GM18909 (cell line): ENCODE results near the gene SS18L1.
A peak's percentile ranks its signal among the peaks of the same experiment; 100 is the strongest.

ENCODE experiments used
- ATAC-seq: cut with Tn5 transposase; IDR thresholded peaks from one replicate; pipeline ENCODE4 v1.9.1; 2021; ENCODE audit warnings: mild to moderate bottlenecking; ENCODE audit not compliant: unreplicated experiment, poor library complexity

The SS18L1 gene

GRCh38 chr20:62119591-62120364 lies 23.8 kb upstream of the SS18L1 start:
- no peak for ATAC-seq

DNA sequence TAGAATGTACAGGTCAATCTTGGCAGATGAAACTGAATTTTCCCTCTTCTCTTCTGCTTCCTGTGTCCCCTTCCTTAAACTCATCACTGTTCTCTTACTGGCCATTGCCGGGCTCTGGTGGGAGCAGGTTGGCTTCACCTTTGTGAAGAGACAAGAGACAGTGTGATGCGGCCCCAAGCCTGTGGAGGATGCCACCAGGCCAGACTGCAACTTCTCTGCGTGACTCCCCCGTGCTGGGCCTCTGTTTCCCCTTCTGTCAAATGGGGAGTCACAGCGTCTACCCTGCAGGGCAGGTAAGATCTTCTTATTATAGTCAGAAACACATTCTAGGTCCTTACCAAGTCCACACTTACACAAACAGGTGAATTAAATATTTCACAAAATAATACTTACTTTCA lies 23.2 kb upstream of the SS18L1 start:
- ATAC-seq = no peak

DNA sequence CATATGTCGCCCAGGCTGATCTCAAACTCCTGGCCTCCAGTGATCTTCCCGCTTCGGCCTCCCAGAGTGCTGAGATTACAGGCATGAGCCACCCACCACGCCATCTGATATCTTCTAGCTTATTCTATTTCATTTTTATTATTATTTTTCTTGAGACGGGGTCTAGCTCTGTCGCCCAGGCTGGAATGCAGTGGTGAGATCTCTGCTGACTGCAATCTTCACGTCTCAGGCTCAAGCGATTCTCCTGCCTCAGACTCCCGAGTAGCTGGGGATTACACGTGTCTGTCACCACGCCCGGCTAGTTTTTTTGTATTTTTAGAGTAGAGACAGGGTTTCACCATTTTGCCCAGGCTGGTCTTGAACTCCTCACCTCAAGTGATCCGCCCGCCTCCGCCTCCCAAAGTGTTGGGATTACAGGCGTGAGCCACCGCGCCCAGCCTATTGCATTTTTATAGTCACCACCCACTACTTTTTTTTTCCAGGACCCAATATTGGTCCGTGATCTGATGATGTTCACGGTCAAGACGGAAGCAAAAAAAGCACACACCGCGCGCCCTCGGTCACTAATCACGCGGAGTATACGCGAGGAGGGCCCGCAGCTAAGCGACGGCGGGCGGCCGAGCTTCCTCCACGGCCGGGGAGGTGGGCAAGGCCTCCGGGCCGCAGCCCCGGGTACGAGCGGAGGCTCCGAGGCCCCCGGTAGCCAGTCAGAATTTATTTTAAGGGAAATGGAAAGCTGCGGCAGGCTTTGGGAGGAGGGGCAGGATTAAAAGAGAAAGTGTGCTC lies 22.4 kb upstream of the SS18L1 start:
- ATAC-seq = peak; percentile 9

DNA sequence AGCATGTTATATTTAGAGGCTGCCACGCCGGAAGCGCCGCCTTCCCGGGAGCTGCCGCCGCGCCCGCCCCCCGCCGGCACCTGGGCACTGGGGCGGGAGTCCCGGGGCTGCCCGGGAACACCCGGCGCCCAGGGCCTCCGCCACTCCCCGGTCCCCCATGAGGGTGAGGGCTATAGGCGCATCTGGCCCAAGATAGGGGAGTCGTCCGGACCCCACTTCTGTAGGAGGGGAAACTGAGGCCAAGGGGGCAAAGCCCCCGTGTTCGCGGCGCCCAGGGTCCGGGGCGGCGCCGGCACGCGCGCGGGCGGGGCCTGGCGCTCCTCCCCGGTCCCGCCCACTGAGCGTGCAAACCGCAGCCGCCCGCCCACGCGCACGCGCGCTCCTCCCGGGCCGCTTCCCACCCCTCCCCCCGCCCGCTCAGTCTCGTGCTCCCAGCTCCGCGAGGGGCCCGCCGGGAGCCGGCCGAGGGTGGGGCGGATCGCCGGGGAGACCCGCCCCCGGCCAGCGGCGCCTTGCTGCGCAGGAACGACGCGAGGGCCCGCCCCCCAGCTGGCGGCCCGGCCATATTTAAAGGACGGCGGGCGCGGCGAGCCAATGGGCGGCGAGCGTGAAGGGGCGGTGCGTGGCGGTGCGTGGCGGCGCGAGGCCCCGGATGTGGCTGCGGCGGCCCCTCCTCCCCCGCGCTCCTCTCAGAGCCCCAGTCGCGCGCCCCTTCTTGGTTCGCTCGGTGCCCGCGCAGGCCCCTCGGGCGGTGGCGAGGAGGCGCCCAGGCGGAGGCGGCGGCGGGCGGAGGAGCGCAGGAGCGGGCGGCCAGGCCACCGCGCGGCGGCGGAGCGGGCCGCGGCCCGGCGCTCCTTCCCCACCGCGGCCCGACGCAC lies 21.6 kb upstream of the SS18L1 start, which contains the start of gene LSM14B:
Gene LSM14B, plus strand, starts transcription at position 700 of the 878 bp plus-strand sequence. CDS start 192 bp downstream, outside the sequence.
- peak; percentile 82 for ATAC-seq

GRCh38 chr20:62122654-62123449 lies 20.7 kb upstream of the SS18L1 start:
- peak; percentile 15 for ATAC-seq

DNA sequence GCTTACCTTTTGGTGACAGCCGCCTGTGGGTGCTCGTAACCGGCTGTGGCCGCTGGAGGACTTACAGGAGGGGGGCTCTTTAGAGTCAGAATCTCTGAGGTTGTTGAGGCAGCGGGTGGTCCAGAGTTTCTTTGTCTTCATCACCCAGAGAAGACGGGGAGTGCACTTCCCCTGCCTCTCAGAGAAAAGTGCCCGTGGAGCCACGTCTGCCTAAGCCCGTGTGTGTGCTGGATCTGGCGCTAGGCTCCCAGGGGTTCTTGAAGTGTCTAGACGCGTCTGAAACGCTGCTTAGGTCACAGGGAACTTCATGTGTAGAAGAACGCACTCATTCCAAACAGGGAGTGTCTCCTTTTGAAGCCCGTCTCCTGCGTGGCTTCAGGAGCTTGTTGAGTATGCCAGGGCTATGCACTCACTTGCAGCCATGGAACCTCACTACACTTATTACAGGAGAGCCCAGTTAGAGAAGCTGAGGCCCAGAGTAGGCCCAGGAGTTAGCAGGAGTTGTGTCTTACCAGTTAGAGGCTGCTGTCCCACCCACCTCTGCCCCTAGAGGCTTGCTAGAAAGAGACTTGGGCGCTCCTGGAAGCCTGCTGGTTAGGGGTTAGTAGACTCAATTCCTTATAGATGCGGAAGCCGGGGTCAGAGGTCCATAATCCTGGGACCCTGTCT lies 20.0 kb upstream of the SS18L1 start:
- ATAC-seq = no peak

- ATAC-seq = no peak
Measured at GRCh38 chr20:62126141-62126540, 17.4 kb upstream of the SS18L1 start.

DNA sequence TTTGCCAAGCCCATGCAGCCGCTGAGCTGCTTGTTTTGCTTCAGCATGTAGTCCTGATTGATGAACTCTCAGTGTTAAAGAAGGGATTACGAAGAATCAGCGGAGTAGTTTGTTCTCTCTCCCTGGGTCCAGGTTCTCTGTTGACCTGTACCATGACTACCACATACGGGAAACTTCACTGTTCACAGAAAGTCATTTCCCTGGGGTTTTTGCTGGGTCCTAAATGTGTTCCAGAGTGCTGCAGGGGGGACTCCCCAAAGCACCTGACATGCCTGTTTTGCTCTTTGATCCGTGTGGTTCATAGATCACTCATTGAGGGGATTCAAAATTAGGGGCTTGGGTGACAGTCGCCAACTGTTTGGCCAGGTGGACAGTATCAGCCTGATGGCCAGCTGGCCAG lies 15.8 kb upstream of the SS18L1 start:
- ATAC-seq = no peak

DNA sequence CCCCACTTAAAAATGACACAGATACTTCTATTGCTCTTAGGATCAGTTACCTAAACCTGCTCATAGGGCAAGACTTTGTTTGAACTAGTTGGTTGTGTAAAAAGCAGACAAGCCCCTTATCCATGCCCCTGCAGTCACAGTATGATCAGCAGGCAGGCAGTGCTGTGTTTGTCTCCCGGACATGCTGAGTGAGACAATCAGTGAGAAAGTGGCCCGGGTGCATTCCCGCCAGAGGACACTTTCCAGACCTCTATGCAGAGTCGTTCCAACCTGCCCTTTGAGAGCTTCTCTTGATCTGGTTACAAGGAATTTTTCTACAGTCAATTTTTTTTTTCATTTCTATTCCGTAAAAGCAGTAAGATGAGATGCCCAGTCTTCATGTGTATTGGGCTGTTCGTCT lies 15.1 kb upstream of the SS18L1 start:
- ATAC-seq = no peak

DNA sequence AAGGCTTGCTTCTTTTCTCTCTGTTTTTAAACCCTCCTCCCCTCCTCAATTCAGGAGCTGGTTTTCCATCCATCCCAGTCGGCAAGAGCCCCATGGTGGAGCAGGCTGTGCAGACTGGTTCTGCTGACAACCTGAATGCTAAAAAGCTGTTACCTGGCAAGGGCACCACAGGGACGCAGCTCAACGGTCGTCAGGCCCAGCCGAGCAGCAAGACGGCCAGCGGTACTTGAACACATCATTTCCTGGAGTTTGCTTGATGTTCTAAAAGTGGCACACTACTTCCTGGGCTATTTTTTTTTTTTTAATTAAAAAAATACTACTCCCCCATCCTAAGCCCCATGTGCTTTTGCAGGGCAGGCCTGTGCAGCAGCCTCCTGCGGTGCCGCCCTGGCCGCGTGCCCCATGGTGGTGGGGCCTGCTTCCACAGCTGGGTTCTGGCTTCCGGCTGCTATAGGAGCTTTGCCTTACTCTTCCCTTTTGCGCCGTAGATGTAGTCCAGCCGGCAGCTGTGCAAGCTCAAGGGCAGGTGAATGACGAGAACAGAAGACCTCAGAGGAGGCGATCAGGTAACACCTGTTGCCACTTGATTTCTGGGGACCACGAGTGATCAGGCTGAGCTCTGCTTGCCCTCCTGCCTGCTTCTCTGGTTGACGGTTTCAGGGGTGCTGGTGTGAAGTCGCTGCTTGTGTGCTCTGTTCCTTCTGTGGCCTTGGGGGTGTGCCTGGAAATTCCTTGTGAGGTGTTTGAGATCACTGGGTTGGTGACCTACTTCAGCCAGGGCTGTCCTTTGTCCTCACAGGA lies 13.6 kb upstream of the SS18L1 start:
- no peak for ATAC-seq

DNA sequence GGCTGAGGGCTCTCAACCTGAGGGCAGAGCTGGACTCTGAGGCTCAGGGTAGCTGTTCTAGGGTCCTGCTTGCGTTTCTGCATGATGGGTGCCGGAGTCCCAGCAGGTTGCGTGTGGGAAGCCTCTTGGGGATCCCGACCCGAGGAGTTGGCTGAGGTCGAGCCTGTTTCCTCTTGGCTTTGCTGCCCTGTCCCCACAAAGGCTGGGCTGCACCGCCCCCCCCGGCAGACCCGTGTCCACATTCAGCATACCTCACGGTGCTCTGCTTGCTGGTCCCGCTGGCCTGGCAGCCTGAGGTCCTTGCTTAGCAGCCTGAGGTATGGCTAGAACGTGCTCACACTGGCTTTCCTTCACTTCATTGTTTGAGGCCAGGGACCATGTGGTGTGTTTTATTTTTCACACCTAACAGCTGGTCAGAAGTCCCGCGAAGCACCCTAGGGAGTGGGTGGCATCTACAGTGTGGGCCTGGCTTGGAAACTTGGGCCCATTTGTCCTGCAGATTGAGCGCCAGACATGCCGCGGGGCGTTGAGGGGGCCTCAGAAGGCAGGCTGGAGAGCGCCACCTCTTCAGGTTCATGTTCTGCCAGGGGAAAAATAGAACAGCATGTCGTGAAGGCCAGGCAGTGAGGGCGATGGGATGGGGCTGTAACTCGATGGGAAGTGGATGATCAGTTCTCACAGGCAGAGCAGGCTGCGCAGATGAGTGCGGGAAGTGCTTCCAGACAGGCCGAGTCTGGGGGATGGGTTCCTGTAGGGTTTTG lies 11.8 kb upstream of the SS18L1 start:
- ATAC-seq = no peak

GRCh38 chr20:62132421-62132820 lies 11.1 kb upstream of the SS18L1 start:
- ATAC-seq = no peak

DNA sequence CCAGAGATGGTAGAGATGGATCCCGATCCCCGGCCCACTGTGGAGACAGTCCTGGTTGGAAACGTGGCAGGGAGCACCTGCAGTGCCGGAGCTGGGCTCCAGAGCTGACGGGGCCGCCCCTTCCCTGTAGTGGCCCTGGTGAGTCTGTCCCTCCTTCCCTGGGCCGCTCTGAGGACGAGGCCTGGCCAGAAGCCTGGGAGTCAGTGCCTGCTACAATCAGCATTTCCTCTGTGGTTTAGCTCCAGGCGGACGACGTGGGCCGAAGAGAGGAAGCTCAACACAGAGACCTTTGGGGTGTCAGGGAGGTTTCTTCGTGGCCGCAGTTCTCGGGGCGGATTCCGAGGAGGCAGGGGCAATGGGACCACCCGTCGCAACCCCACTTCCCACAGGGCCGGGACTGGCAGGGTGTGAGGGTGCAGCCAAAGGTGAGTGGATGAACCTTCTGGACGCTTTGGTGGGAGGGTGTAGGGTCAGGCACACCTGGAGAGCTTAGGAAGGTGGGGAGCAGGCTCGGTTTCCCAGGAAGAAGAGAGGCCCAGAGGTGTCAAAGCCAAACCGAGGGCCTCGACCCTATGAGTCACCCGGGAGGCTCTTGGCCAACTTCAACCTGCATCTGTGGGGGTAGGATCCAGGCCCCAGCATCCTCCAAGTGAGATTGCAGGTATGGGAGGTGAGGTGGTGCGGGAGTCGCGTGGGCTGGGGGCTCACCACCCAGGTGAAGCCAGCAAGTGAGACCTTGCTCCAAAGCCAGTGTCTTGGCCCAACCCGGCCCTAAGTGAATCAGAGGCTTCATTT lies 10.3 kb upstream of the SS18L1 start:
- ATAC-seq = no peak

GRCh38 chr20:62133864-62134263 lies 9.7 kb upstream of the SS18L1 start:
- no peak for ATAC-seq

- ATAC-seq = no peak
Measured at GRCh38 chr20:62134735-62135231, 8.8 kb upstream of the SS18L1 start.

- no peak for ATAC-seq
Measured at GRCh38 chr20:62135573-62136266, 7.8 kb upstream of the SS18L1 start.
